Measurements from ENCODE around the gene ACOX3.

Gene ACOX3

DNA sequence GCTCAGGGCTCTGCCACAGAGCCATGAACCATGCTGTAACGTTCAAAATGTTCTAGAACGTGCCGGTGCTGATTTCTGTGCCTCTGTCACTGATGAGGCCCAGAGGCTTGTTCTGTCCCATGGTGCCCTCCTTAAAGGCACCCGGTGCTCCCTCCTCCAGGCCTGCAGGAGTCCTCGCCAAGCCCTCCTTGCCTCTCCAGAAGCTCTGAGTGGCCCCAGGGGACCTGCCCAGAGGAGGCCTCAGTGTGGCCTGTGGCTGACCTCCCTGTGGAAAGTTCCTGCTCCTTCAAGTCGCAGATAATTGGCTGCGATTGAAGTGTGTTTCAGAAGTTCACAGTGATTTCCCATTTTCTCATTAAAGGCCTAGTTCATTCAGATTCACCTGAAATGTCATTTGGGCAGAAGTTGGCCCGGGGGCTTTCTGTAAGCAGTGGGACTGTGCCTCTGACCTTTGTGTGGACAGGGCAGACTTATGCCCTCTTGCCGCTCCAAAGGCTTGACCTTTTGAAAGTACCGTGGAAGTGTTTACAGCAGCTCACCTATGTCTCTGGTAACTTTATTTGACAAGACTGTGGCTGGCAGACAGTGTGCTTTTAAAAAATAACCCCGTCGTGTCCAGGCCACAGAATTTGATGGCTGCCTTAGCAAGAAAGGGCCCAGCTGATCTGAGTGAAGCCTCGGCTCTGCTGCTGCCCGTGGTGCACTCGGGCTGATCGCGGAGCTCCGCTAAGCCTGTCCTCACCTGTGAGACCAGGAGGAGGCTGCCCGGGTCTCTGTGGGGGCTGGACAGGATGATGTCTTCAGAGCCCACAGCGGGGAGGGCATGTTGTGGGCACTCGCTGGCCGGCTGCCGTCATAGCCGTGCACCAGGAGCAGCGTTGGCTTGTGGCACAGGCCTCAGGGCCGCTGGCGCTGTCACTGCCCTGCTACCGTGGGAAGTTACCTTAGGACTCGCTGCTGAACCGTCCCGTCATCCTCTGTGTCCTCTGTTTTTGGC is 25.4 kb upstream of the ACOX3 start:
- no peak for DNase-seq

- DNase-seq: no peak
These were observed 23.9 kb upstream of the ACOX3 start for GRCh38 chr4:8464381-8464780.

DNA sequence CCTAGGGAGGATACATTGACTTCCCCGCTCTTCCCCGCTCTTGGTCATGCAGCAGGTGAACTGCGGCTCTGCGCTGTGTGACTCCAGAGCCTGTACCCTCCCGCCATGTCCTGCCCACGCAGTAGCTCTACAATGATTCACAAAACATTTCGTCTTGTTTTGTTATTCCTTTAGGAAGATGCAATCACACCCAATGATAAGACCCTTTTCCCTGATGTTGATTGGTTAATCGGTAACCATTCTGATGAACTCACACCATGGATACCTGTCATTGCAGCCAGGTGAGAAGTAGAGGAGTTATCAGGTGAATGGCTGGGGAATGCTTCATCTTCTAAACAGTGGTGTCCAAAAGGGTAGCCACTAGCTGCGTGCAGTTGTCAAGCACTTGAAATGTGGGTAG is 23.3 kb upstream of the ACOX3 start:
- no peak for DNase-seq

GRCh38 chr4:8461616-8462015 is 21.1 kb upstream of the ACOX3 start:
- no peak for DNase-seq

DNA sequence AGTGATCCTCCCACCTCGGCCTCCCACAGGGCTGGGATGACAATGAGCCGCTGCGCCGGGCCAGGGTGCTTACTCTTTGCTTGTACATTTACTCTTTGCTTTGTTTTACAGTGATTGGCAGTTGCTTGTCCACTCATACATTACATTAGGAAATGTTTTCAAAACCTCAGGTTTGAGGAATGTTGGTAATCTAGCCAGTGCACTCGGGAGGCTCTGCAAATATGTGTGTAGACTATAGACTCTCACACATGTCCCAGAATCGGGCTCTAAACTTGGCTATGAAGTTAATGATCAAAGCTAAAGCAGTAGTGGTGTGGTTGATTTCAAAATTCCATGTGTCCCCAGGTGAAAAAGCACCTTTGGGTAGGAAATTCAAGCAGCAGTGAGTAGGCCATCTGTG is 20.6 kb upstream of the ACOX3 start:
- DNase-seq: no peak

DNA sequence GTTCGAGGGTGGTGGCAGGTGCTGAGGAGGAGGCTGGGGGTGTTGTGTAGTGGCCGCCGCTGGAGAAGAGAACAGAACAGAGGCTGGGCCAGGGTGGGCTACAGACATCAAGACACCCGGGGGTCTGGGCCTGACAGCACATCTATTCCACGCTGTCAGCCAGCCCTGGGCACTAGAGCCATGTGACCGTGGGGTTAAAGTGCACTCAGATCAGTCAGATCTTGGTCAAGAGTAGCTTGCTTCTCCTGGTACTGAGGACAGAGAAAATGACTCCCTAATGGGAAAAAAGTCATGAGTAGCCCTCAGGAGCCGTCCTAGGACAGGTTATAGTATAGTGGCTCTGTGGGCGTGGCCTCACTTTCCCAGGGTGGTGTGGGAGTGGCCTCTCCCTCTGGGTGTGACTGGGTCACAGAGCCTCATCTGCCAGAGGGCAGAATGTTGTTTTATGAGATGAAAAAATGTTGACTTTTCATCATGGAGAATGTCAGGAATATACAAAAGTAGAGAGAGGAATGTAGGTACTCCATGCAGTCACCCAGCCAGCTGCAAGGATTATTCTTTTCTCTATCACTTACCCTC is 19.4 kb upstream of the ACOX3 start:
- DNase-seq: no peak

DNA sequence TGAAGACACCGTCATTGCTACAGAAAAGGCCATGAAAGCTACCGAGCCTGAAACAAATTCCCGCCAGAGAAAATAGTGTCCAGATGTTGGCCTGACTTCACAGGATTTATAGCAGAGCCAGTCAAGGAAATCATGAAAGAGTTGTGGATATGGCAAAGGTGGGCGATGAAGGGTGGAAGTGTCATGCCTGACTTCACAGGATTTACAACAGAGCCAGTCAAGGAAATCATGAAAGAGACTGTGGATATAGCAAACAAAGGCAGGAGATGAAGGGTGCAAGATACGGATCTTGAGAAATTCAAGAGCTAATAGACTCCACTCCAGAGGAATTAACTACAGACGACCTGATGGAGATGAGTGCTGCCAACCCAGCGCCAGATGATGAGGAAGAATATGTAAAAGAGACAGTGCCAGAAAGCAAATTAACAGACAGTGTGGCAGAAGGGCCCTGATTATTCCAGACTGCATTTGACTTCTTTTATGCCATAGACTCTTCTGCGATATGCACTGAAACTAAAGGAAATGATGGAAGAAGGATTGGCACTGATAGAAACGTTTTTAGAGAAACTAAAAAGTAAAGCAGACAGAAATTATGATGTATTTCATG is 17.2 kb upstream of the ACOX3 start:
- DNase-seq: no peak

GRCh38 chr4:8453957-8454356 is 13.4 kb upstream of the ACOX3 start:
- no peak for DNase-seq

DNA sequence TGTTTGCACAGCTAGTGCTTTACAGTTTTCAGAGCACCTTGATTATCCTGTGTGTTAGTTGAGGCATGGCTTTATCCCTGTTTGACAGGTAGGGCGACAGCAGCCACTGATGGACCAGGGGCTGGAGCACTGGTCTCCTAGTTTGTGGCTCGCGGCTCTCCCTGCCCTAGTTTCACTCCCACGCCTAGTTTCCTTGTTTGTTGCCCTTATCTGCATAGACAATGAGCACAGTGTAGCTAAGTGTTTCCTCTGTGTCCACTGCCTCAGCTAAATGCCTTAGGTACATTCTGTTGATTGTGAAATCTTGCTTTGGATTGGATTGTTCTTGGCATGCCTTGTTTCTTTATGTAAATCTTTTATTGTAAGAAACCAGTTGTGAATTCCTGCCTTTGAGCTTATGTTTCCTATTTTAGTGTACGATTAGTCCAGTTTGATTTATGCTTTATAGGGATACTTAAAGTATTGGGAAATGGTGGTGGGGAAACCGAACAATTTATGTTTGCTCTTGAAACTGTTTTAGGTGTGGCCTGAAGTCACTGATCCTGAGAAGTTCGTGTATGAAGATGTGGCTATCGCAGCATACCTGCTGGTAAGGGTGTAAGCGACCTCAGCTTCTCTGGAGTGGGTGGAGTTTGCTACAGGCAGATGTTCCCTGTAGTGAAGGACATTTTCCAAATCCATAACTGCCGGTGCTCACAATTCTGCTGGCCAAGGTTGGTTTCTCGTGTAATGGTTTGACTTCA is 11.1 kb upstream of the ACOX3 start:
- no peak for DNase-seq

GRCh38 chr4:8446122-8446521 is 5.6 kb upstream of the ACOX3 start:
- no peak for DNase-seq

DNA sequence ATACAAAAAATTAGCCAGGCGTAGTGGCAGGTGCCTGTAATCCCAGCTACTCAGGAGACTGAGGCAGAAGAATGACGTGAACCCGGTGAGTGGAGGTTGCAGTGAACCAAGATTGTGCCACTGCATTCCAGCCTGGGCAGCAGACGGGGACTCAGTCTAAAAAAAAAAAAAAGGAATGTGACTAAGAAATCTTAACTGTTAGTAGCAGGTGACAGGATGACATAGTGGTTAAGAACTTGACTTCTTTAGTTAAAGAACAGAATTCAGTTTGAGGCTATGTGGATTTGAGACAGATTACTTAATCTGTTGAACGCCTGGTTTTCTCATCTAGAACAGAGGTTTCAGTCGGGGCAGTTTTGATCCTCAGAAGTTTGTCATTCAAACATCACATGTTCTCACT is 3.3 kb upstream of the ACOX3 start:
- no peak for DNase-seq

- no peak for DNase-seq
These were observed 2.3 kb upstream of the ACOX3 start for GRCh38 chr4:8442596-8443358.

DNA sequence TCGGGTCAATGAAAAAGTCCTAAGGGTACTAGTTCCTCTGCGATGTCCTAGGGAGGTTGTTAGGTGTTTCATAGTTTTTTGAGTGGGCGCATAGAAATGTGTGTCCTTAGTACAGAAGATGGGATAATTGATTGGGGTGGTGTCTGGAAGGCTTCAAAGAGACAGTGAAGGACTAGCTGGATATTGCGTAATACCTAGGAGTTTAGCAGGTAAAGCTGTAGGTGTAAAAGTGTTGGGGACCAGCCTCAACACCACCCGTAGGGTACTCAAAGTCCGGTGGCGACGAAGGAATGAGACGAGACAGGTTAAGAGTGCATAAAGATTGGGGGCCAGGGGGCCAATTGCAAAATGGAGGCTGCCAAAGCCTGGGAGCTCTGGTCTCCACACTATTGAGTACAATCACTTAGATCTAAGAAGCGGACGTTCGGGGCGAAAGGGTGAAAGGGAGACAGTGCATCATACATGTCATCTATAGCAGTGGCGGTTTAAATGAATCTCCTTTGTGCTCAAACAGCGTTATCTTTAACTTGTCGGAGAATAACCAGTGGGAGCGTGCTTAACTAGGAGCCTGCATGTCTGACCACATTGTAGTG is 1.1 kb upstream of the ACOX3 start:
- no peak for DNase-seq

DNA sequence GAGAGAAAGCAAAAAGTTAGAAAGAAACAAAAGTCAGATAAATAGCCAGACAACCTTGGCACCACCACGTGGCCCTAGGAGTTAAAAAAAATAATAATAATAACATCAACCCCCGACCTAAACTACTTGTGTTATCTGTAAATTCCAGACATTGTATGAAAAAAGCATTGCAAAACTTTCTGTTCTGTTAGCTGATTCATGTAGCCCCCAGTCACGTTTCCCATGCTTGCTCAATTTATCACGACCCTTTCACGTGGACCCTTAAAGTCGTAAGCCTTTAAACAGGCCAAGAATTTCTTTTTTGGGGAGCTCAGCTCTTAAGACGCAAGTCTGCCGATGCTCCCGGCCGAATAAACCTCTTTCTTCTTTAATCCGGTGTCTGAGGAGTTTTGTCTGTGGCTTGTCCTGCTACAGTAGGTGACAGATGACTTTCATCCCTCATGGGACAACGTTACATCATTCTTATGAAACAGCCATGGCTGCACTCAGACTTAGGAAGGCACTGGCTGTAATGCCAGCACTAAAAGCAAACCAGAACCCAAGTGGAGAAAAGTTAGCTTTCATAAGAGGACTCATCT is 520 bp downstream of the ACOX3 start:
- DNase-seq: no peak

GRCh38 chr4:8439168-8439567 is 1.4 kb downstream of the ACOX3 start:
- no peak for DNase-seq

DNA sequence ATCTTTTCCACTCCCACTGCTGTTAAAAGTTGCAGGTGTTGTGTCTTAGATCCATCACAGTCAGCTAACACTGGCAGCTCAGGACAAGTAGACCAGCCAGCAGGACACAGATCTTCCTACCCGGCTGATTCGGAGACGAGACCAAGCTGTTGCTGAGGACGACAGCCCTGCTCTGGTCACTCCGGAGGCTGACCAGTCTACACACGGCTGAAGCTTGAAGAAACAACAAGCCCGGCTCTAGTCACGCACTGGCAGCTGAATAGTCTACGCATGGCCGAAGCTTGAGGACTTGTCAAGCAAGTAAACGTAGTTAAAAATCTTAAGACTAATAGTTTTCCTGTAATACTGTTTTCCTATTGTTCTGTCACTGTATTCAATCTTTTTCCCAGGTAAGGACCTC is 1.8 kb downstream of the ACOX3 start:
- DNase-seq: no peak

DNA sequence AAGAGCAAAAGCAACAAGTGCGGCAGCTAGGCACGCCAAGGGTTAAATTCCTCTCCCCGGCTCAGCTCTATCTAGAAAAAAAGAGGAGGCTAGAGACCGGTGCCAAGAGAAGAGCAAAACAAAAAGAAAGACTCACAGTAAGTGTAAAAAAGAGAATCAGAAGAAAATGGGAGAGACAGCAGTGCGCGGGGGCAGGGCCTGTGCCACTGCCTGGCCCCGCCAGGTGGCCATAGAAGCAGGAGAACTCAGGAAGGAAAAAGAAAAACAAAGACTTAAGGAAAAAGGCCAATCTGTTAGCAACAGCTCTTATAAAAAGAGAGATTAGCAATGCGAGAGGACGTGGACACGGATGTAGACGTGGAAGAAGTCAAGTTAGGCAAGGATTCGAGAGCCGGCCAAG is 3.2 kb downstream of the ACOX3 start:
- DNase-seq: no peak

- DNase-seq: no peak
These were observed 4.8 kb downstream of the ACOX3 start for GRCh38 chr4:8435656-8436121.

DNA sequence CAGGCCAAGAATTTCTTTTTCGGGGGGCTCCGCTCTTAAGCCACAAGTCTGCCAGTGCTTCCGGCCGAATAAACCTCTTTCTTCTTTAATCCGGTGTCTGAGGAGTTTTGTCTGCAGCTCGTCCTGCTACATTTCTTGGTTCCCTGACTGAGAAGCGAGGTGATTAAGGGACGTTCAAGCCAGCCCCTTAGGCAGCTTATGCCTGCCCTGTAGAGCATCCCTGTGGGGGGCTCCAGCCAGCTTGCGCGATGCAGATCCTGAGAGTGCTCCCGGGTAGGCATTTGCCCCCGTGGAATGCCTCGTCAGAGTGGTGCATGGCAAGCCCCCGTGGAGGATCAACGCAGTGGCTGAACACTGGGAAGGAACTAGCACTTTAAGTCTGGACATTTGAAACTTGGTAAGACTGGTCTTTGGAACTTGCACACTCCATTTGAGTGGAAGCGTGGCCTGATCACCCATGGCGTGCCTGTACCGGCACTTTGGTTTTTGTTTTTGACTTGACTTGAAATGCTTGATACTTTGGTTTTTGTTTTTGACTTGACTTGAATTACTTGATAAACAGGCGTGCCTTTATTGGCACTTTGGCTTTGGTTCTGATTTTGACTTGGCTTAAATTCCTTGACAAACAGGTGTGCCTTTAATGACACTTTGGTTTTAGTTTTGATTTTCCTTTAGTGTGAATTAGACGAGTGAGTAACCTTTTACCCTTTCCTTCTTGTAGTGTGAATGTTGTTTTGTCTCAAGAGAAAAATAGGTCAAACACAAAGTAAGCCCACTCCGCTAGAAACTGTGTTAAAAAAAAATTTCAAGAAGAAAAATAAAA is 6.1 kb downstream of the ACOX3 start:
- DNase-seq: no peak

GRCh38 chr4:8433136-8433535 is 7.4 kb downstream of the ACOX3 start:
- DNase-seq: no peak

DNA sequence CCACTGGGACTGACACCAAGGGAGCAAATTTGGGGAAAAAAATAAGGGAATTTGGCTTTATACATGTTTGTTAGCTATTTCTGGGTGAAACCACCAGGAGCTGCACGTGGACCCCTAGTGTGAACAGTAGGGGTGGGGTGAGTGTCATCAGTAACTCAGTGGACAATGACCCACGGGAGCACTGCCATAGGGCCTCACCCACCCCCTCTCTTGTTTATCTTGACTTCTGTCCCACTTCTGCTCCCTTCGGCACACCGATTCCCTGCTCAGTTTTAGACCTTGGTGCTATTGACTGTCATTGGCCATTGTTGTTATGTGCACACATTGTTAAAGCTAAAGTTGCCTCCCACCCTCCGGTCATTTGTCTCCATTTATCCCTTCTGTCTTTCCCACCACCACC is 9.0 kb downstream of the ACOX3 start:
- DNase-seq: no peak

Measured in NCI-H446 treated with DMSO at 0.1 percent for 48 hours (cell line).